Umbilical cord (tissue), 2 donors: ENCODE results near the gene KCNH6. TPM values are rescaled to one million over a fixed set of nuclear protein-coding genes. Genes with fewer than 3 reads are reported as not detected.

ENCODE experiments used
- DNase-seq: peaks from one replicate; pipeline ENCODE4 v3.0.0-alpha.2; 2015; ENCODE audit warnings: low spot score
- total RNA-seq: library from RNA; depleted of rRNA; stranded (reverse); fragments of >200 nt; gene quantifications from one replicate; pipeline ENCODE4 v1.2.3, GENCODE V29; 2014; ENCODE audit warnings: low replicate concordance; ENCODE audit not compliant: insufficient read depth

The KCNH6 gene
- total RNA-seq, 1 donor from 2014 or later = not detected

- DNase-seq = peak; percentile 100
Observed at GRCh38 chr17:63549946-63550816, 27.0 kb downstream of the KCNH6 start, which contains the start of gene DCAF7. Gene DCAF7, plus strand, starts transcription at chr17:63550477. Its CDS starts 201 bp downstream, at chr17:63550678.

GRCh38 chr17:63550817-63551639, 27.9 kb downstream of the KCNH6 start:
- peak; percentile 40 for DNase-seq

- no peak for DNase-seq
Observed at GRCh38 chr17:63552211-63552610, 29.1 kb downstream of the KCNH6 start.

DNA sequence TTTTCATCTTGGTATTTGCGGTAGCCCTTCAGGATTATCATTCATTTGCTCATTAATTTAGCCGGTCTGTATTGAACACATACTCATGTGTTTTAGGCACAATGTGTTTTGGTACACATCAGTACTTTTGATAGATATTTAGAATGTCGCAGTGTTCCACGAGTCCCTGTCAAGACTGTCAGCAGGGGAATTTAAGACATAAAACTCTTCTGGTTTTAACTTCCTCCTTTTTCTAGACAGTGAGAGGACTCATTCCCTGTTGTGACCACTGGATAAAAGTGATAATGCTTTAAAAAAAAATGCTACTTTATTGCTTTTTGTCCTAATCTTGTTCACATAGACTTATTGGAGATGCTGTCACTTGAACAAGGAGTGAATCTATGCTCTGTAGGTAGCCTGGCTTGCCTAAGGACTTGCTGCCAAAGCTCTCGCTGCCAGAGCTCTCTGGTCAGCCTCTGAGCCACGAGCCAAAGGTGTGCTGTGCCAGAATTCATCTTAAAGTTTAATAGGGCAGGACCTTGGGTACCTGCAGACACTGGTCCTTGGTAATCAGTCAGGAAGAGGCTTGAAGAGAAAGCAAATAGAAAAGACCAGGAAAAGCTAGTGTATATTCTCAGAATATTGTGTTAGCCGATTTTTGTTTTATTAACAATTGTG, 32.5 kb downstream of the KCNH6 start:
- no peak for DNase-seq

DNA sequence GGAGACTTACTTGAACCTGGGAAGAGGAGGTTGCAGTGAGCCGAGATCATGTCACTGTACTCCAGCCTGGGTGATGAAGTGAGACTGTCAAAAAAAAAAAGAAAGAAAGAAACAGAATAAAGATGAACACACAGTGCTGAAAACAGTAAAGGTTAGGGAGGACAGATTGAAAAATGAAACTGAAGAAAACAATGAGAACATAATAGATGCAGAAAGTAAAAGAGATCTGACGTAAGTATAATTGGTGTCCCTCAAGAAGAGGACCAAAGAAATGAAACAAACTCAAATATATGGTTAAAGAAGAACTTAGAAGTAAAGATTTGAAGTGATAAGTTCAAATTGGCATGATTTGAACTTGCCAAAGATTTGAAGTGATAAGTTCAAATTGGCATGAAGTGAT, 34.3 kb downstream of the KCNH6 start:
- DNase-seq = no peak

DNA sequence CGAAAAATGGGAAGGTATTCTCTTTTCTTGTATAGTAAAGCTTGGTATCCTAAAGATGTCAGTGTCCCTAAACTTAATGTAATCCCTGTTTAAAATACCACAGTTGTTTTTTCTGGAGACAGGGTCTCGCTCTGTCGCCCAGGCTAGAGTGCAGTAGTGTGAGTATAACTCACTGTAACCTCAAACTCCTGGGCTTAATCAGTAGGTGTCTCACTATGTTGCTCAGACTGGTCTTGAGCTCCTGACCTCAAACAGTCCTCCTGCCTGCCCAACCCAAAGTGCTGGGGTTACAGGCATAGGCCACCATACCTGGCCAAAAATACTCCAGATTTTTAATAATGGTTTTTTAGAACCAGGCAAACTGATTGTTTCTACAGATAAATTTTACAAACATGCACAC, 35.3 kb downstream of the KCNH6 start:
- DNase-seq = no peak

- DNase-seq = no peak
Observed at GRCh38 chr17:63561819-63562218, 38.7 kb downstream of the KCNH6 start.

DNA sequence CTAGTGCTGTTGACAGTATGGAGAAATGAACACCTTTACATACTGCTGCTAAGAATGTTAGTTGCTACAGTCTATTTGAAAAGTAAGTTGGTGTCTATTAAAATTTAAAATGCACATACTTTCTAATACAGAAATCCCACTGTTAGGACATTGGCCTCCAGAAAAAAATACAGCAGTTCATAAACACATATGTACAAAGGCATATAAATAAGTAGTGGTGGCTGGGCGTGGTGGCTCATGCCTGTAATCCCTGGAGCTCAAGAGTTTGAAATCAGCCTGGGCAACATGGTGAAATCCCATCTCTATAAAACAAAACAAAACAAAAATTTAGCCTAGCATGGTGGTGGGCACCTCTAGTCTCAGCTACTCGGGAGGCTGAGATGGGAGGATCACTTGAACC, 40.2 kb downstream of the KCNH6 start:
- DNase-seq = no peak

DNA sequence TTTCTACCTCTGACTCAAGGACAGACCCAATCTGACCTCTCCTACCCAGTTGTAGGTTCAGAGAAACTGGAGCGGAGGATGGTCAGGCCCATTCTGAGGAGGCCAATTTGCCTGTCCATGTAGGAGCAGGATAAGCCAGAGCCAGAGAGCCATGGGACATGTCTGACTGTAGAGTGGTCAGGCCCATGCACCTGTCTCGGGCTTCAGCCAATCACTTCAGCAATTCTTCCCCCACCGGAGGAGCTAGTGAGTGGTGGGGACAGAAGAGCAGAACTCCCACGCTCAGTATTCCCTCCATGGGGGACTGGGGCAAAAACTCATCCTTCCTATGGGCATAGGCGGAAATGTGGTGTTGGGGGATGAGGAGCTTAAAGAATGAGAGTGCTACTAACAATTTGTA, 41.4 kb downstream of the KCNH6 start:
- no peak for DNase-seq

- no peak for DNase-seq
Observed at GRCh38 chr17:63567229-63567628, 44.1 kb downstream of the KCNH6 start.

- no peak for DNase-seq
Observed at GRCh38 chr17:63568563-63568962, 45.4 kb downstream of the KCNH6 start.

DNA sequence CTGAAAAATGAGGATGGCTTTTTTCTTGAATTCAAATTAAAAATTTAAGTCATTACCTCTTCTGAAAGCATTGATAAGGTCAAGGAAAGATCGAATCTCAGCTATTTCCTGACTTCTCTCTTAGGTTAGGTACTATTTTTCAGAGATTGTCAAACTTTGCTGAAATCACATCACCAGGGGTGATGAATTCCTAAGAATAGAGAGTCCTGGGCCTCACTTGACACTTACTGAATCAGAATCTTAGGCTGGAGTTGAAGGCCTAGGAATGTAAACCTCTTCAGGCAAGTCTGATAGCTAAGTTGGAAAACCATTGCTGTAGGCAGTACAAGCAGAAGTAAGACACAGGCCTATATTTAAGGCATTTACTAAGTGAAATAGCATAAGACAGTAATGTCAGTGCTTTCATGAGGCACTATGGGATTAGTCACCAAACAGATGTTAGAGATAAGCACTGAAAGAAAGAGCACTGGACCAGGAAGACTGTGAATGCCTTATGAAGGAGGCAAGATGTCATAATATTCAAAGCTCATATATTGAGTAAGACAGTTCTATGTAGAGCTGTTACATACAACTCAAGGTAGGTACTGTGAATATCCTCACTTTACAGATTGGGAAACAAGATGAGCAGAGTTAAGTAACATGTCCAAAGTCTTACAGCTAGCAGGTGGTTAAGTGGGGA, 48.6 kb downstream of the KCNH6 start:
- DNase-seq = no peak

DNA sequence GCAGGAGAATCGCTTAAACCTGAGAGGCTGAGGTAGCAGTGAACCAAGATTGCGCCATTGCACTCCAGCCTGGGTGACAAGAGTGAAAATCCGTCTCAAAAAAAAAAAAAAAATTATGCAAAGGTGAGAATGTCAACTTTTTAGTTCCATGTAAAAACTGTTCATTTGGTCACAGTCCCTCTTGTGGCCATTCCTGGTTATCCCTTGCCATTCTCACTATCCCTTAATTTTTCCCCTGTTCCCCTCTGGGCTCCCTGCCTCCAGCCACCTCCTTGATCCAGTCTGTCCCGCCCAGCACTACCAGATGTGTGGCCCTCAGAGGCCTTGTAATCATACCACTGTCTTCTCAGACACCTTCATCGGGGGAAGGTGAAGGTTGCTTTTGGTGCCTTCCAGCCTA, 50.5 kb downstream of the KCNH6 start:
- DNase-seq = no peak

GRCh38 chr17:63578027-63578768, 55.0 kb downstream of the KCNH6 start:
- DNase-seq = no peak

DNA sequence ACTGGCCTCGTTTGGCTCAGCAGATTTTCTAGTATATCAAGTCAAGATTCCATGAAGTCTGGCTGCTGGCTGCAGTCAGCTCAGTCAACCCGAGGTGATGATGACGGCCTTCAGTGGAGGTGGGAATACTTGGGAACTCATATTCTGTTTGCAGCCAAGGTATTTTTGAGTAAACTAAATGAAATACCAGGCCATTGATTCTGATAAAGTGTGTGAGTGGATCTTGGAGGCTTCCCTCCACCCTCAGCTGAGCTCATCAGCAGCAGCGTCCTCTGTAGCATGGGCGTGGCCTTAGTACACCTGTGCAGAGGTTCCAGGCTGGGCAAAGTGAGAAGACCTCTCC, 55.6 kb downstream of the KCNH6 start:
- no peak for DNase-seq

- no peak for DNase-seq
Observed at GRCh38 chr17:63579633-63580032, 56.5 kb downstream of the KCNH6 start.

DNA sequence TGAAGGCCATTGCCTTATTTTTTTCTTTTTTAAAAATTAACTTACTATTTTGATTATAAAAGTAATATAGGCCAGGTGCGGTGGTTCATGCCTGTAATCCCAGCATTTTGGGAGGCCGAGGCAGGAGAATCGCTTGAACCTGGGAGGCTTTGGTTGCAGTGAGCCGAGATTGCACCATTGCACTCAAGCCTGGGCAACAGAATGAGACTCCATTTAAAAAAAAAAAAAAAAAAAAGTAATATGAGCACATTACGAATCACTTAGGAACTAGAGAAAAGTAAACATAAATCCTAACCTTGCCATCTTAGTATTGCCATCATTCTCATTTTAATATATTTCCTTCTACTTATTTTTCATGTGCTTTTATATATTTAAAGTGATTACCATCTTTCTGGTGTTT, 64.6 kb downstream of the KCNH6 start:
- DNase-seq = no peak

GRCh38 chr17:63588797-63589196, 65.6 kb downstream of the KCNH6 start:
- no peak for DNase-seq

GRCh38 chr17:63589646-63590045, 66.5 kb downstream of the KCNH6 start:
- no peak for DNase-seq

- no peak for DNase-seq
Observed at GRCh38 chr17:63592797-63593196, 69.6 kb downstream of the KCNH6 start.

DNA sequence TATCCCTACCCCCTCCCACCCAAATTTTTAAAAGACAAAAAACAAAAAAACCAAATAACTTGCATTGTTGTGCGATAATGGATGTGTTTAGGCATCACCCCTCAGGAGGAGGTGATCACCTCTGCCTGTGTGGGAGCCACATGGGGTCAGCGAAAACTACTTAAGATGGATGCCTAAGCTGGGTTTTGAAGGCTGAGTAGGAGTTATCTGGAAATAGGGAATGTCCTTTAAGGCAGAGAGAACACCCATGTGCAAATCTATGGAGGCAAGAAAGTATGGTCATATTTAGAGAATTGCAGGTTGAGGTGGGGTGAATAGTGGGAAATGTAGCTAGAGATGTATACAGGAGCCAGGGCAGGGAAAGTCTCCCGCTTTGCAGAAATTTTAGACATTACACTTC, 72.0 kb downstream of the KCNH6 start:
- no peak for DNase-seq
